GM12878 (cell line): Measurements from ENCODE around the gene GSTM2. TPM values are rescaled to one million over a fixed set of nuclear protein-coding genes. Genes with fewer than 3 reads are reported as not detected.

Source experiments
- ATAC-seq: fragments of 200-7000 bp; cut with Tn5 transposase; 3 replicates; pipeline ENCODE4 v1.9.1; 2020; ENCODE audit warnings: mild to moderate bottlenecking, moderate library complexity
- BruUV-seq: library from RNA; stranded (reverse); fragments of 400-500 nt; replicated peaks from 2 replicates; lab custom pipeline; 2021; lab: Mats Ljungman, UMichigan
- CTCF ChIA-PET: fragments of 300-600 bp; sonication (Branson Sonifier 250); formaldehyde crosslinking; extraction: SDS; loops from one replicate; lab custom pipeline; 2021; ENCODE audit warnings: inconsistent platforms; lab: Yijun Ruan, JAX
- POLR2A ChIA-PET: fragments of 350-600 bp; formaldehyde crosslinking; extraction: SDS; loops from one replicate; lab custom pipeline; 2021; ENCODE audit warnings: inconsistent platforms; lab: Charles Lee
- RAD21 ChIA-PET: fragments of 300-600 bp; sonication (Branson Sonifier 250); formaldehyde crosslinking; loops from one replicate; lab custom pipeline; 2023; ENCODE audit warnings: antibody characterized with exemption; ENCODE audit not compliant: unreplicated experiment; lab: Charles Lee
- SMC1A ChIA-PET: fragments of 300-600 bp; sonication (Branson Sonifier 250); formaldehyde crosslinking; loops from one replicate; lab custom pipeline; 2023; ENCODE audit not compliant: unreplicated experiment, uncharacterized antibody; lab: Charles Lee
- DNase-seq: peaks from one replicate; pipeline ENCODE4 v3.0.0-alpha.2; 2011; ENCODE audit warnings: low read depth, low spot score
- FAIRE-seq: peaks from 3 replicates; lab custom pipeline; 2011; peaks lifted over from hg19 to GRCh38; lab: Jason Lieb, UNC
- H2AFZ ChIP-seq: 2 replicates; pipeline ENCODE4 v1.6.0; 2011; ENCODE audit warnings: low read depth, low read length, control low read depth; ENCODE audit not compliant: control insufficient read depth
- H3K27ac ChIP-seq: 2 replicates; pipeline ENCODE4 v1.5.1; 2011; ENCODE audit warnings: control low read depth; ENCODE audit not compliant: control insufficient read depth, insufficient read depth
- H3K27me3 ChIP-seq, 2 experiments: replicated peaks in 1 of 2; 2 replicates each; pipeline versions ENCODE4 v1.6.0 to v1.6.1; 2011; ENCODE audit warnings: low read length in 1 of 2; ENCODE audit not compliant: control insufficient read depth in 2 of 2, insufficient read depth in 2 of 2
- H3K36me3 ChIP-seq, 2 experiments: 2 replicates each; pipeline ENCODE4 v1.5.1; 2011; ENCODE audit warnings: low read length in 1 of 2; ENCODE audit not compliant: control insufficient read depth in 2 of 2, insufficient read depth in 2 of 2
- H3K4me1 ChIP-seq: 2 replicates; pipeline ENCODE4 v1.6.1; 2011; ENCODE audit warnings: mild to moderate bottlenecking, low read length, moderate library complexity, mixed read lengths; ENCODE audit not compliant: control insufficient read depth, insufficient read depth
- H3K4me2 ChIP-seq: 2 replicates; pipeline ENCODE4 v1.6.0; 2011; ENCODE audit warnings: control low read depth; ENCODE audit not compliant: control insufficient read depth, insufficient read depth
- H3K4me3 ChIP-seq: fragments of 200-600 bp; sonication (generic); 2 replicates; pipeline ENCODE4 v1.5.1; 2016
- H3K79me2 ChIP-seq: 2 replicates; pipeline ENCODE4 v1.6.0; 2011; ENCODE audit warnings: low read length; ENCODE audit not compliant: control insufficient read depth, insufficient read depth
- H3K9ac ChIP-seq: 2 replicates; pipeline ENCODE4 v1.8.0; 2011; ENCODE audit warnings: low read length, control low read depth, mixed read lengths; ENCODE audit not compliant: control insufficient read depth, insufficient read depth
- H3K9me3 ChIP-seq: replicated peaks from 3 replicates; pipeline ENCODE4 v1.5.1; 2011; ENCODE audit warnings: mild to moderate bottlenecking, low read length; ENCODE audit not compliant: control insufficient read depth, insufficient read depth
- H4K20me1 ChIP-seq: 2 replicates; pipeline ENCODE4 v1.6.0; 2011; ENCODE audit not compliant: control insufficient read depth, insufficient read depth
- CBX3 ChIP-seq: fragments of 200-600 bp; sonication (generic); IDR thresholded peaks from 2 replicates; pipeline ENCODE4 v1.6.1; 2016; ENCODE audit warnings: low read depth, borderline replicate concordance
- CEBPB ChIP-seq, 2 experiments: fragments of 150-350 bp in 1 of 2; IDR thresholded peaks; 2 replicates each; pipeline ENCODE4 v1.6.1; 2012 to 2014; ENCODE audit warnings: low read depth in 2 of 2, low read length in 2 of 2, borderline replicate concordance in 1 of 2, inconsistent platforms in 1 of 2
- CREM ChIP-seq: IDR thresholded peaks from 2 replicates; pipeline ENCODE4 v1.6.1; 2014; ENCODE audit warnings: antibody characterized with exemption, low read depth
- MEF2B ChIP-seq: fragments of 450-650 bp; IDR thresholded peaks from 2 replicates; pipeline ENCODE4 v1.6.1; 2018; ENCODE audit warnings: mild to moderate bottlenecking, moderate library complexity; ENCODE audit not compliant: partially characterized antibody, poor library complexity, severe bottlenecking
- PAX5 ChIP-seq: IDR thresholded peaks from 2 replicates; pipeline ENCODE4 v1.6.1; 2011; ENCODE audit warnings: low read depth, low read length, borderline replicate concordance
- POLR2A ChIP-seq: IDR thresholded peaks from 2 replicates; pipeline ENCODE4 v1.6.1; 2011; ENCODE audit warnings: low read depth, mild to moderate bottlenecking, low read length
- POLR2AphosphoS5 ChIP-seq: IDR thresholded peaks from 2 replicates; pipeline ENCODE4 v1.6.1; 2011; ENCODE audit warnings: mild to moderate bottlenecking, low read length, inconsistent platforms
- SIN3A ChIP-seq: IDR thresholded peaks from 2 replicates; pipeline ENCODE4 v1.6.1; 2012; ENCODE audit warnings: low read depth, low read length, improper control_type of control experiment
- WGBS: methylation state at CpG from one replicate; pipeline ENCODE4 v1.1.6; 2016; ENCODE audit warnings: low lambda C conversion rate; ENCODE audit not compliant: insufficient replicate concordance, insufficient coverage; ENCODE audit errors: missing lambda C conversion rate; 5-methylcytosine and 5-hydroxymethylcytosine counted together
- in situ Hi-C: fragments of 300-500 bp; cut with MboI; formaldehyde crosslinking; loops from 9 replicates; pipeline ENCODE4 v1.14.3; 2018; ENCODE audit warnings: mixed read lengths
- intact Hi-C: fragments of 100-400 bp; cut with micrococcal nuclease; formaldehyde crosslinking; loops from one replicate; pipeline ENCODE4 v1.14.2; 2022; ENCODE audit not compliant: unreplicated experiment
- polyA plus RNA-seq, 11 experiments: library from polyadenylated mRNA; depleted of rRNA in 4 of 11; unstranded in 6 of 11; stranded (reverse) in 5 of 11; fragments of >200 nt; fragmentation: Nextera tagmentation in 4 of 11; fragmentation: Illumina TruSeq in 1 of 11; extraction: Ambion mirVana in 4 of 11; extraction: Trizol in 1 of 11; gene quantifications; 1 replicate in 1 of 11; 2 replicates in 10 of 11; pipeline versions ENCODE4 v1.2.1 to v1.2.3, GENCODE V29; 2011 to 2016; ENCODE audit warnings: inconsistent platforms in 2 of 11, missing spikeins in 2 of 11, low read depth in 1 of 11
- total RNA-seq, 4 experiments: library from RNA; depleted of rRNA in 3 of 4; stranded (reverse); fragments of >200 nt in 3 of 4; fragmentation: Illumina TruSeq in 1 of 4; extraction: Trizol in 1 of 4; gene quantifications; 2 replicates each; pipeline versions ENCODE4 v1.2.1 to v1.2.3, GENCODE V29; 2013 to 2021
- TF ChIP-seq, protein P1 (sequence below): fragments of 450-650 bp; IDR thresholded peaks from 2 replicates; pipeline ENCODE4 v1.6.1; 2014; ENCODE audit warnings: mild to moderate bottlenecking
- TF ChIP-seq, protein P2 (sequence below): IDR thresholded peaks from 2 replicates; pipeline ENCODE4 v1.6.1; 2011; ENCODE audit warnings: borderline replicate concordance, low read depth, mild to moderate bottlenecking, moderate library complexity, mixed read lengths, low read length; ENCODE audit not compliant: insufficient read depth; ENCODE audit errors: extremely low read length
- TF ChIP-seq, protein P3 (sequence below): IDR thresholded peaks from 2 replicates; pipeline ENCODE4 v1.6.1; 2011; ENCODE audit warnings: borderline replicate concordance, low read depth, mild to moderate bottlenecking, moderate library complexity, low read length; ENCODE audit not compliant: insufficient read depth, poor library complexity, severe bottlenecking

GSTM2 gene
- total and polyA plus RNA-seq, 10 of the 15 experiments (the other 5 are each of a cell fraction or from before 2014, with no cell fraction given): 8.3 to 32.3 (median 20.2) TPM

DNA sequence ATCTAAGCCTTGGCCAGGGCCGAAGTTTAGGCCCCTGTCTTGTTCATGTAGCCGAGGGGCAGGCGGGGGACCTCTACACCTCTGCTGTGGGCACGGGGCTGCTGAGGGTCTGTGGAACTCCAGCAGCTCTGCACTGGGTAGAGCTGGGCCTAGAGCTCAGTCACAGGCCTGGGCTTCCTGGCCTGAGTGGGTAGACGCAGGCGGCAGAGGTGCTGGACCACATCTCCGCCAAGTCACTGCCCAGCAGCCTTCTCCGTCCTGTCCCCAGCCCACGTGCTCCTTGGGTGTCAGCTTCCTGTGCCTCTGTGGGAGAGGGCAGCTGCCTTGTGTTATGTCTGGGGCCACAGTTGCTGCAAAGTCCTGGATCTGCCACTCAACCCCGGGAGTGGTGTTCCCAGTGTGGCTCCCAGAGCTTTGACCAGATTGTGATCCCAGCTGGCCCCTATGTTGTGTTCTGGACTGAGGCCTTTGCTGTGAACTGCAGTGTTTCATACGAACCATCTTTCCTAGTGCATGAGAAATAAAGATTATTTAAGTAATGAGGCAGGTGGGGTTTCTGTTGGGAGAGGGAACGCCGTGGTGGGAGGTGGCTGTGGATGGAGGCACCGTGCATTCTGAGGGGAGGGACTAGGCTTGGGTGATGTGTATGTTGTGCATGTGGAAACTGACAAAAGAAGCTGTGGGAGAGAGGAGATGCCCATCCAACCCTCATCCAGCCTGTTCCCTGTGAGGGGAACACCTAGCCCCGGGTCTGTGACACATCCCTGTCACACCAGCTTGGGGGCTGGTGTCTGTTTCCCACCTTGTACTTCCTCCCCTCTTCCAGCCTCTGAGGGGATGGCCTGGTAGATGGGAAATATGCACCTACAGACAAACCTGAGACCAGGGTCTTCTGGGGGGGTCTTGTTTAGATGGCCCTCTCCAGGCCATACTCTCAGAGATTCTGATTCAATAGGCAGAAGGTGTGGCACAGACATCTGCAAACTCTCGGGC lies 36.0 kb upstream of the GSTM2 start:
- in situ Hi-C loops: no loop called here
- no peak for ATAC-seq
- no peaks in the 10 kb centered on the region for H3K27me3 ChIP-seq
- intact Hi-C loops: no loop called here
- peaks cover 14% of the 10 kb centered on the region for H3K4me1 ChIP-seq
- ChIA-PET RAD21 (interaction anchor here (1.0 to 4.3 kb wide), 4 partner anchors 9 to 353 kb away, joined by 3 to 59 read pairs (median 12); partner anchors contain the start of genes AHCYL1 and GNAI3), POLR2A (interaction anchor here (1.6 to 1.7 kb wide), 2 partner anchors 83 to 86 kb away, joined by 5 to 6 read pairs; partner anchors contain the start of gene GNAI3), CTCF (interaction anchor here (0.6 to 6.3 kb wide), 13 partner anchors 8 to 1840 kb away, joined by 3 to 75 read pairs (median 6); partner anchors contain the start of genes AHCYL1 and GNAI3), SMC1A (interaction anchor here (1.4 to 5.4 kb wide), 2 partner anchors 8 to 86 kb away, joined by 3 to 36 read pairs; no protein-coding TSS in a partner anchor)
- peaks cover 8 to 29% of the 10 kb centered on the region in 2 experiments; a peak in 3 of 4 replicates for H3K36me3 ChIP-seq
- H3K4me3 ChIP-seq: no peak overlapping the region
- no peak overlapping the region for H3K4me2 ChIP-seq
- FAIRE-seq: no peak
- no peak for DNase-seq
- H3K27ac ChIP-seq: no peak overlapping the region
- TF ChIP-seq, protein P1, sequence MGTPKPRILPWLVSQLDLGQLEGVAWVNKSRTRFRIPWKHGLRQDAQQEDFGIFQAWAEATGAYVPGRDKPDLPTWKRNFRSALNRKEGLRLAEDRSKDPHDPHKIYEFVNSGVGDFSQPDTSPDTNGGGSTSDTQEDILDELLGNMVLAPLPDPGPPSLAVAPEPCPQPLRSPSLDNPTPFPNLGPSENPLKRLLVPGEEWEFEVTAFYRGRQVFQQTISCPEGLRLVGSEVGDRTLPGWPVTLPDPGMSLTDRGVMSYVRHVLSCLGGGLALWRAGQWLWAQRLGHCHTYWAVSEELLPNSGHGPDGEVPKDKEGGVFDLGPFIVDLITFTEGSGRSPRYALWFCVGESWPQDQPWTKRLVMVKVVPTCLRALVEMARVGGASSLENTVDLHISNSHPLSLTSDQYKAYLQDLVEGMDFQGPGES: no peak
- TF ChIP-seq MEF2B (no peak), CEBPB (IDR thresholded peaks at IDR 0.05; ENCODE audit: borderline replicate concordance in 1 of 2, low read depth in 2 of 2, low read length in 2 of 2) (no peak), POLR2A (peak; percentile 33; the same call in 1 of the 2 replicates), POLR2AphosphoS5 (0 out of 2 replicates have a peak, but pooled peaks have one; percentile 32), SIN3A (no peak), PAX5 (no peak), CBX3 (no peak), CREM (no peak)
- TF ChIP-seq, protein P2, sequence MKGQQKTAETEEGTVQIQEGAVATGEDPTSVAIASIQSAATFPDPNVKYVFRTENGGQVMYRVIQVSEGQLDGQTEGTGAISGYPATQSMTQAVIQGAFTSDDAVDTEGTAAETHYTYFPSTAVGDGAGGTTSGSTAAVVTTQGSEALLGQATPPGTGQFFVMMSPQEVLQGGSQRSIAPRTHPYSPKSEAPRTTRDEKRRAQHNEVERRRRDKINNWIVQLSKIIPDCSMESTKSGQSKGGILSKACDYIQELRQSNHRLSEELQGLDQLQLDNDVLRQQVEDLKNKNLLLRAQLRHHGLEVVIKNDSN: no peak
- TF ChIP-seq, protein P3, sequence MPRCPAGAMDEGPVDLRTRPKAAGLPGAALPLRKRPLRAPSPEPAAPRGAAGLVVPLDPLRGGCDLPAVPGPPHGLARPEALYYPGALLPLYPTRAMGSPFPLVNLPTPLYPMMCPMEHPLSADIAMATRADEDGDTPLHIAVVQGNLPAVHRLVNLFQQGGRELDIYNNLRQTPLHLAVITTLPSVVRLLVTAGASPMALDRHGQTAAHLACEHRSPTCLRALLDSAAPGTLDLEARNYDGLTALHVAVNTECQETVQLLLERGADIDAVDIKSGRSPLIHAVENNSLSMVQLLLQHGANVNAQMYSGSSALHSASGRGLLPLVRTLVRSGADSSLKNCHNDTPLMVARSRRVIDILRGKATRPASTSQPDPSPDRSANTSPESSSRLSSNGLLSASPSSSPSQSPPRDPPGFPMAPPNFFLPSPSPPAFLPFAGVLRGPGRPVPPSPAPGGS: no peak
- H2AFZ ChIP-seq: no peak overlapping the region
- no peaks in the 10 kb centered on the region for H3K9me3 ChIP-seq
- no peaks in the 10 kb centered on the region for H3K79me2 ChIP-seq
- H4K20me1 ChIP-seq: no peaks in the 10 kb centered on the region
- WGBS: 77% methylated on average over 14 of the region's 16 CpGs
- no TSS peak for BruUV-seq
- H3K9ac ChIP-seq: no peak overlapping the region
